Measurements from ENCODE around the gene NFIB.

The NFIB gene

DNA sequence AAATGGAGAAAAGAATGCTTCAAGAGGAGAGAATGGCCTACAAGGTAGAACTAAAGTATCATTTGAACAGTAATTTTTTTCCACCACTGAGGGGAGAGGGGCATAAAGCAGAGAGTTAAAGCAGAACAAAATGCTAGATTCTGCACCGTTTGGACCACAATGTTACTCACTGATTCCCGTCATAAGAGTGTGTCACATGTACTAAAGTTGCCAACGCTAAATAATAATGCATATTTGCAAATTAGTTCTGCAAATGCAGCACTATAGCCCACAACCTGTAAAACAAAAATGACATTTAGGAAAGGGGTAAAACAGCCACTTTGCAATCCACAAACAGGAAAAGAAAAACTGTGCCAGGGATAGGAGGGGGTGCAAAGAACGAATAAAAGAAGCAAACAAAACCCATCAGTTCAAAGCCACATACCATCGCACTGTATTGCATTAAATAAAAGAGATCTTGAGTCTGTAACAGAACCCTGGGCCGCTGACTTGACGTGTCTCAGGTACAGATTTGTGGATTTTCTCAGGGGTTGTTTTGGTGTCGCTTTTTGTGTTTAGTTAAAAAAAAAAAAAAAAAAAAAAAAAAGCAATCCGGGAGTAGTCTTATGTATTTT is 7.7 kb upstream of the NFIB start:
- in situ Hi-C loops (cut with HindIII; ENCODE audit: low sequenced_read_pairs) = loop anchor here (25.0 kb wide), 1 partner anchor 209 kb away; no protein-coding TSS in a partner anchor
- TF ChIP-seq, protein P1, sequence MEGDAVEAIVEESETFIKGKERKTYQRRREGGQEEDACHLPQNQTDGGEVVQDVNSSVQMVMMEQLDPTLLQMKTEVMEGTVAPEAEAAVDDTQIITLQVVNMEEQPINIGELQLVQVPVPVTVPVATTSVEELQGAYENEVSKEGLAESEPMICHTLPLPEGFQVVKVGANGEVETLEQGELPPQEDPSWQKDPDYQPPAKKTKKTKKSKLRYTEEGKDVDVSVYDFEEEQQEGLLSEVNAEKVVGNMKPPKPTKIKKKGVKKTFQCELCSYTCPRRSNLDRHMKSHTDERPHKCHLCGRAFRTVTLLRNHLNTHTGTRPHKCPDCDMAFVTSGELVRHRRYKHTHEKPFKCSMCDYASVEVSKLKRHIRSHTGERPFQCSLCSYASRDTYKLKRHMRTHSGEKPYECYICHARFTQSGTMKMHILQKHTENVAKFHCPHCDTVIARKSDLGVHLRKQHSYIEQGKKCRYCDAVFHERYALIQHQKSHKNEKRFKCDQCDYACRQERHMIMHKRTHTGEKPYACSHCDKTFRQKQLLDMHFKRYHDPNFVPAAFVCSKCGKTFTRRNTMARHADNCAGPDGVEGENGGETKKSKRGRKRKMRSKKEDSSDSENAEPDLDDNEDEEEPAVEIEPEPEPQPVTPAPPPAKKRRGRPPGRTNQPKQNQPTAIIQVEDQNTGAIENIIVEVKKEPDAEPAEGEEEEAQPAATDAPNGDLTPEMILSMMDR (IDR thresholded peaks at IDR 0.05; ENCODE audit: low read depth, low read length) = no peak
- peak overlapping the region; percentile 59 for H3K4me3 ChIP-seq (ENCODE audit: low read depth, low read length)
- peak; percentile 61 for DNase-seq (ENCODE audit: low read depth, low spot score)

DNA sequence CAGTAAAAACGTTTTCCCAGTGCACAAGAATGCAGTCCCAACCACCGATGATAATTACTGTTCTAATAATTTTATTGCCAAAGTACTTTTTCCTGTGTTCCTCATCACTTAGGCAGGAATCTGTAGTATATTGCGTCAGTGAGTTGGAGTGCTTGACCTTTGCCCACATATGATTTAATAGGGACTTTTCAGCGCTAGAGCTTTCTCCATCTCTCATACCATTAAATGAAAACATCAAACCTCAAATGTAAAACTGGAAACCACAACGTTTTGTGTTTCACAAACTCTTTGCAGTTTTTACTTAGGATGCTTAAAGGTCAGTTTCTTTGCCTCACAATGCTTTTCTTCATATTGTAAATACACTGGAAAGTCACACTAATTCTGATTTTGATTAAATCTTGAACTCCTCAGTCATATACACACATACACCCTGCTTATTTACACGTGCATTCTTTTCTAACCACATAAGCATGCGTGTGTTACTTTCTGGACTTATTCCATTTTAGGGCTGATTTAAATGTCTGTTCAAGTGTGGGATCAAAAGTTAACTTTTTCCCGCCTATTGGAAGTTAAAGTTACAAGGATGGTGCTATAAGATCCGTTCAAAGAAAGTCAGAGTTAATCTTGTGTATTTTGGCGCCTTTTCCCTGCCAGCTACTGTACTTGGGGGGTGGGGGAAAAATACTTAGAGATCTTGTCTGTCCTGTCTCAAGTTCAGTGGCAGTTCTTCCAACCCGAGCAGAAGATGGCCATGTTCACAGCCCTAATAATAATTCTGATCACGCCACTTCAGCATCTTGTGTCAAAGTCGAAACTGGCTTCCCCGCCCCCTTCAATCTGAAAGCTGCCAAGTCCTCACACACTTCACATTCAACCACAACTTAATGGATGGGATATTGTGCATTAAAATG is 6.6 kb upstream of the NFIB start:
- TF ChIP-seq, protein P1 (IDR thresholded peaks at IDR 0.05; ENCODE audit: low read depth, low read length) = no peak
- peak overlapping the region; percentile 59 for H3K4me3 ChIP-seq (ENCODE audit: low read depth, low read length)
- DNase-seq (ENCODE audit: low read depth, low spot score) = peak; percentile 96
- in situ Hi-C loops (cut with HindIII; ENCODE audit: low sequenced_read_pairs) = loop anchor here (25.0 kb wide), 1 partner anchor 208 kb away; no protein-coding TSS in a partner anchor

DNA sequence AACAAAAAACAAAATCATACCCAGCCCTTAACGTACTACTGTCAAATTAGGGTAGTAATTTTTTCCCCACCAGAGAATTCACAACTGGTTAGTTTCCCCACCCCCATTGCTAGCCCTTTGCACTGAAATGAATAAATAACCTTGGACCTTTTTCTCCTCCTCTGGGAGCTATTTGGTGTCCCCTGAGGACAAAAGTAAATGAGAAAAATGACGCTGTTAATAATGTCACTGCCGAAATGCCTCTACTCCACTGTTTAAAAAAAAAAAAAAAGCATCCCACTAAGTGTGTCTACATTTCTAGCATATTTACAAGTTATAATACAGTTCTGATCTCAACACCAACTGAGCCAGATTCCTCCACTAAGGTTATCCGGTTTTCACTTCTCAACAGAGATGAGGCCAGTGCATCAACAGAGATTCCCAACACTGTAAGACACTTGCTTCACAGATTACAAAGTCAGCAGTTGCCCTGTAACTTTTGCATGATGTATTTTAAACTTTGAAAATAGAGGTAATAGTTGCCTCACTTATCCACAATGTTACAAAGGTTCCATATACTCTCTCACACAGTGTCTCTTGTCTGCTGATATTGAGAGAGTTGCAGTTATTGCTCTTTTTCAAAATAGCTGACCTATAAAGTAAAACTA is 5.1 kb upstream of the NFIB start:
- no peak for DNase-seq (ENCODE audit: low read depth, low spot score)
- in situ Hi-C loops (cut with HindIII; ENCODE audit: low sequenced_read_pairs) = loop anchor here (25.0 kb wide), 1 partner anchor 207 kb away; no protein-coding TSS in a partner anchor
- TF ChIP-seq, protein P1 (IDR thresholded peaks at IDR 0.05; ENCODE audit: low read depth, low read length) = no peak
- no peak overlapping the region for H3K4me3 ChIP-seq (ENCODE audit: low read depth, low read length)

DNA sequence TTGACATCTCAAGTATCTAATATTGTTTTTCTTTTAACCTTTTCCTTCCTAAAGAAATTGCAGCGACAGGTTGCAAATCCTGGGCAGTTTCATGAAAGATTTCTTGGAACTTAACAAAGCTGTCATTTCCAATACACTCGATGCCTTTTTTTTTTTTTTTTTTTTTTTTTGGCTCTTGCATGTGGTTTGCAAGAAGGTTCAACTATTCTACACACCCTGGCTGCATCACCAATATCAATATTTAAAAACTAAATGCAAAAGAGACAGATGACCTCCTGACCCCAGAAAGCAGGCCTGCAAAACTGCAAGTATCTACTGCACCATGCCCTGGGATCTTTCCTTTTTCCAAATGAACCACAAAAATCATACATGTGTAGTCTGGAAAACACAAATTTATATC is 4.4 kb upstream of the NFIB start:
- DNase-seq (ENCODE audit: low read depth, low spot score) = no peak
- in situ Hi-C loops (cut with HindIII; ENCODE audit: low sequenced_read_pairs) = loop anchor here (25.0 kb wide), 1 partner anchor 206 kb away; no protein-coding TSS in a partner anchor
- TF ChIP-seq, protein P1 (IDR thresholded peaks at IDR 0.05; ENCODE audit: low read depth, low read length) = no peak
- no peak overlapping the region for H3K4me3 ChIP-seq (ENCODE audit: low read depth, low read length)

DNA sequence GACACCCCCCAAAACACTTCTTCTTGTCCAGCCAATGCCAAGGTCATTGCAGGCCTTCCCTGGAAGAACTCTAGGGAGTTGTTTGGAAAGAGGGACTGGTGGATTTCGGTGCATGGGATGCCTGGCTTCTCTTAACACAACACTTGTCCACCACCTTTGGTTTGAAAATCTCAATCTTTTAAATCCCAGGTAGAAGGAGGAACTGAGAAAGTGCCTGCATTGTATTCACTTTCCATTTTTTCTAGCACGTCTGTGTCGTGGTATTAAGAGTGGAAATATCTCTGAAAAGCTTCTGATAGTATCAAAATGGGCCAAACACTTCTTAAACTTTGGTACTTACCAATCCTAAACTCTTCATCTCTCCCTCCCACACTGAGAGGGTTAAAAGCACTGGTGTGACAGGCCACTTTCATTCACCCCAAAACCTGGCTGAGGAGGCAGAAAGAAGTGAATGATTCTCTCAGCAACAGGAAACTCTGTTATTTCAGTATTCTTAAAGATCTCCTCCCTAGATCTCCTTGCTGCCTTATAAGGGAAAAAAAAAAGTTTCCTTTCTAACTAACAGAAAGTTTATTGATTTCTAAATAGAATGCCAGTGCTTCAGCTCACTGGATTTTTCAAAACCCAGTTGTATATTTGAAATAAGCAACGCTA is 3.9 kb upstream of the NFIB start:
- H3K4me3 ChIP-seq (ENCODE audit: low read depth, low read length) = no peak overlapping the region
- TF ChIP-seq, protein P1 (IDR thresholded peaks at IDR 0.05; ENCODE audit: low read depth, low read length) = no peak
- no peak for DNase-seq (ENCODE audit: low read depth, low spot score)
- in situ Hi-C loops (cut with HindIII; ENCODE audit: low sequenced_read_pairs) = loop anchor here (25.0 kb wide), 1 partner anchor 205 kb away; no protein-coding TSS in a partner anchor
